ENCODE data around the gene ESYT2.

The ESYT2 gene

GRCh38 chr7:158772916-158773315 is 56.4 kb downstream of the ESYT2 start:
- no peak overlapping the region for H3K4me3 ChIP-seq (ENCODE audit: low read depth in 1 of 2, low read length in 2 of 2)
- H3K4me1 ChIP-seq (ENCODE audit: control insufficient read depth in 1 of 2, insufficient read depth in 2 of 2, low read length in 2 of 2), result no peaks in the 10 kb centered on the region
- H3K9me3 ChIP-seq (ENCODE audit: control insufficient read depth in 1 of 2, low read length in 2 of 2), result no peaks in the 10 kb centered on the region
- H3K27ac ChIP-seq (ENCODE audit: low read depth, low read length), result no peak overlapping the region
- H3K27me3 ChIP-seq (ENCODE audit: control insufficient read depth in 1 of 2, insufficient read depth in 2 of 2, low read length in 2 of 2), result no peaks in the 10 kb centered on the region
- H3K9ac ChIP-seq (ENCODE audit: low read depth in 1 of 2, low read length in 2 of 2), result no peak overlapping the region
- H3K36me3 ChIP-seq (ENCODE audit: control insufficient read depth in 1 of 2, insufficient read depth in 2 of 2, low read length in 2 of 2), result peaks cover 0 to 31% of the 10 kb centered on the region in 2 donors

- no peak overlapping the region for H3K4me3 ChIP-seq (ENCODE audit: low read depth in 1 of 2, low read length in 2 of 2)
- peaks cover 3 to 40% of the 10 kb centered on the region in 2 donors for H3K36me3 ChIP-seq (ENCODE audit: control insufficient read depth in 1 of 2, insufficient read depth in 2 of 2, low read length in 2 of 2)
- H3K27me3 ChIP-seq (ENCODE audit: control insufficient read depth in 1 of 2, insufficient read depth in 2 of 2, low read length in 2 of 2), result no peaks in the 10 kb centered on the region
- H3K9ac ChIP-seq (ENCODE audit: low read depth in 1 of 2, low read length in 2 of 2), result no peak overlapping the region
- no peak overlapping the region for H3K27ac ChIP-seq (ENCODE audit: low read depth, low read length)
- no peaks in the 10 kb centered on the region for H3K9me3 ChIP-seq (ENCODE audit: control insufficient read depth in 1 of 2, low read length in 2 of 2)
- H3K4me1 ChIP-seq (ENCODE audit: control insufficient read depth in 1 of 2, insufficient read depth in 2 of 2, low read length in 2 of 2), result no peaks in the 10 kb centered on the region
These were observed 58.0 kb downstream of the ESYT2 start for GRCh38 chr7:158771213-158771834.

GRCh38 chr7:158767707-158768106 is 61.6 kb downstream of the ESYT2 start:
- no peak overlapping the region for H3K27ac ChIP-seq (ENCODE audit: low read depth, low read length)
- H3K27me3 ChIP-seq (ENCODE audit: control insufficient read depth in 1 of 2, insufficient read depth in 2 of 2, low read length in 2 of 2), result no peaks in the 10 kb centered on the region
- no peak overlapping the region for H3K4me3 ChIP-seq (ENCODE audit: low read depth in 1 of 2, low read length in 2 of 2)
- no peaks in the 10 kb centered on the region for H3K4me1 ChIP-seq (ENCODE audit: control insufficient read depth in 1 of 2, insufficient read depth in 2 of 2, low read length in 2 of 2)
- H3K9ac ChIP-seq (ENCODE audit: low read depth in 1 of 2, low read length in 2 of 2), result no peak overlapping the region
- no peaks in the 10 kb centered on the region for H3K9me3 ChIP-seq (ENCODE audit: control insufficient read depth in 1 of 2, low read length in 2 of 2)
- H3K36me3 ChIP-seq (ENCODE audit: control insufficient read depth in 1 of 2, insufficient read depth in 2 of 2, low read length in 2 of 2), result peaks cover 3 to 45% of the 10 kb centered on the region in 2 donors

GRCh38 chr7:158766570-158767281 is 62.6 kb downstream of the ESYT2 start:
- no peak overlapping the region for H3K27ac ChIP-seq (ENCODE audit: low read depth, low read length)
- no peak overlapping the region for H3K4me3 ChIP-seq (ENCODE audit: low read depth in 1 of 2, low read length in 2 of 2)
- no peaks in the 10 kb centered on the region for H3K9me3 ChIP-seq (ENCODE audit: control insufficient read depth in 1 of 2, low read length in 2 of 2)
- peaks cover 3 to 45% of the 10 kb centered on the region in 2 donors for H3K36me3 ChIP-seq (ENCODE audit: control insufficient read depth in 1 of 2, insufficient read depth in 2 of 2, low read length in 2 of 2)
- no peaks in the 10 kb centered on the region for H3K27me3 ChIP-seq (ENCODE audit: control insufficient read depth in 1 of 2, insufficient read depth in 2 of 2, low read length in 2 of 2)
- no peaks in the 10 kb centered on the region for H3K4me1 ChIP-seq (ENCODE audit: control insufficient read depth in 1 of 2, insufficient read depth in 2 of 2, low read length in 2 of 2)
- no peak overlapping the region for H3K9ac ChIP-seq (ENCODE audit: low read depth in 1 of 2, low read length in 2 of 2)

GRCh38 chr7:158765020-158765419 is 64.3 kb downstream of the ESYT2 start:
- peaks cover 13 to 54% of the 10 kb centered on the region in 2 donors for H3K36me3 ChIP-seq (ENCODE audit: control insufficient read depth in 1 of 2, insufficient read depth in 2 of 2, low read length in 2 of 2)
- H3K4me3 ChIP-seq (ENCODE audit: low read depth in 1 of 2, low read length in 2 of 2), result no peak overlapping the region
- no peak overlapping the region for H3K9ac ChIP-seq (ENCODE audit: low read depth in 1 of 2, low read length in 2 of 2)
- no peak overlapping the region for H3K27ac ChIP-seq (ENCODE audit: low read depth, low read length)
- H3K9me3 ChIP-seq (ENCODE audit: control insufficient read depth in 1 of 2, low read length in 2 of 2), result no peaks in the 10 kb centered on the region
- H3K27me3 ChIP-seq (ENCODE audit: control insufficient read depth in 1 of 2, insufficient read depth in 2 of 2, low read length in 2 of 2), result no peaks in the 10 kb centered on the region
- H3K4me1 ChIP-seq (ENCODE audit: control insufficient read depth in 1 of 2, insufficient read depth in 2 of 2, low read length in 2 of 2), result no peaks in the 10 kb centered on the region

- Histone ChIP-seq H3K9ac (ENCODE audit: low read depth in 1 of 2, low read length in 2 of 2) (no peak overlapping the region), H3K4me3 (ENCODE audit: low read depth in 1 of 2, low read length in 2 of 2) (no peak overlapping the region), H3K4me1 (ENCODE audit: control insufficient read depth in 1 of 2, insufficient read depth in 2 of 2, low read length in 2 of 2) (no peaks in the 10 kb centered on the region), H3K27ac (ENCODE audit: low read depth, low read length) (no peak overlapping the region), H3K9me3 (ENCODE audit: control insufficient read depth in 1 of 2, low read length in 2 of 2) (no peaks in the 10 kb centered on the region), H3K36me3 (ENCODE audit: control insufficient read depth in 1 of 2, insufficient read depth in 2 of 2, low read length in 2 of 2) (peaks cover 23 to 69% of the 10 kb centered on the region in 2 donors), H3K27me3 (ENCODE audit: control insufficient read depth in 1 of 2, insufficient read depth in 2 of 2, low read length in 2 of 2) (no peaks in the 10 kb centered on the region)
These were observed 65.8 kb downstream of the ESYT2 start for GRCh38 chr7:158763454-158764033.

- Histone ChIP-seq H3K9me3 (ENCODE audit: control insufficient read depth in 1 of 2, low read length in 2 of 2) (no peaks in the 10 kb centered on the region), H3K4me1 (ENCODE audit: control insufficient read depth in 1 of 2, insufficient read depth in 2 of 2, low read length in 2 of 2) (no peaks in the 10 kb centered on the region), H3K9ac (ENCODE audit: low read depth in 1 of 2, low read length in 2 of 2) (no peak overlapping the region), H3K36me3 (ENCODE audit: control insufficient read depth in 1 of 2, insufficient read depth in 2 of 2, low read length in 2 of 2) (peaks cover 25 to 71% of the 10 kb centered on the region in 2 donors), H3K27ac (ENCODE audit: low read depth, low read length) (no peak overlapping the region), H3K27me3 (ENCODE audit: control insufficient read depth in 1 of 2, insufficient read depth in 2 of 2, low read length in 2 of 2) (no peaks in the 10 kb centered on the region), H3K4me3 (ENCODE audit: low read depth in 1 of 2, low read length in 2 of 2) (no peak overlapping the region)
These were observed 67.4 kb downstream of the ESYT2 start for GRCh38 chr7:158761945-158762344.

- Histone ChIP-seq H3K27ac (ENCODE audit: low read depth, low read length) (no peak overlapping the region), H3K4me3 (ENCODE audit: low read depth in 1 of 2, low read length in 2 of 2) (no peak overlapping the region), H3K27me3 (ENCODE audit: control insufficient read depth in 1 of 2, insufficient read depth in 2 of 2, low read length in 2 of 2) (no peaks in the 10 kb centered on the region), H3K9ac (ENCODE audit: low read depth in 1 of 2, low read length in 2 of 2) (no peak overlapping the region), H3K4me1 (ENCODE audit: control insufficient read depth in 1 of 2, insufficient read depth in 2 of 2, low read length in 2 of 2) (no peaks in the 10 kb centered on the region), H3K9me3 (ENCODE audit: control insufficient read depth in 1 of 2, low read length in 2 of 2) (no peaks in the 10 kb centered on the region), H3K36me3 (ENCODE audit: control insufficient read depth in 1 of 2, insufficient read depth in 2 of 2, low read length in 2 of 2) (peaks cover 27 to 68% of the 10 kb centered on the region in 2 donors)
These were observed 68.4 kb downstream of the ESYT2 start for GRCh38 chr7:158760936-158761335.

GRCh38 chr7:158760445-158760764 is 68.9 kb downstream of the ESYT2 start:
- Histone ChIP-seq H3K27ac (ENCODE audit: low read depth, low read length) (no peak overlapping the region), H3K27me3 (ENCODE audit: control insufficient read depth in 1 of 2, insufficient read depth in 2 of 2, low read length in 2 of 2) (no peaks in the 10 kb centered on the region), H3K36me3 (ENCODE audit: control insufficient read depth in 1 of 2, insufficient read depth in 2 of 2, low read length in 2 of 2) (peaks cover 27 to 70% of the 10 kb centered on the region in 2 donors), H3K4me1 (ENCODE audit: control insufficient read depth in 1 of 2, insufficient read depth in 2 of 2, low read length in 2 of 2) (no peaks in the 10 kb centered on the region), H3K4me3 (ENCODE audit: low read depth in 1 of 2, low read length in 2 of 2) (no peak overlapping the region), H3K9ac (ENCODE audit: low read depth in 1 of 2, low read length in 2 of 2) (no peak overlapping the region), H3K9me3 (ENCODE audit: control insufficient read depth in 1 of 2, low read length in 2 of 2) (no peaks in the 10 kb centered on the region)

GRCh38 chr7:158759749-158760444 is 69.4 kb downstream of the ESYT2 start:
- Histone ChIP-seq H3K27me3 (ENCODE audit: control insufficient read depth in 1 of 2, insufficient read depth in 2 of 2, low read length in 2 of 2) (no peaks in the 10 kb centered on the region), H3K9me3 (ENCODE audit: control insufficient read depth in 1 of 2, low read length in 2 of 2) (no peaks in the 10 kb centered on the region), H3K9ac (ENCODE audit: low read depth in 1 of 2, low read length in 2 of 2) (no peak overlapping the region), H3K36me3 (ENCODE audit: control insufficient read depth in 1 of 2, insufficient read depth in 2 of 2, low read length in 2 of 2) (peaks cover 27 to 66% of the 10 kb centered on the region in 2 donors), H3K4me3 (ENCODE audit: low read depth in 1 of 2, low read length in 2 of 2) (no peak overlapping the region), H3K27ac (ENCODE audit: low read depth, low read length) (no peak overlapping the region), H3K4me1 (ENCODE audit: control insufficient read depth in 1 of 2, insufficient read depth in 2 of 2, low read length in 2 of 2) (no peaks in the 10 kb centered on the region)
